Activated naive CD4-positive, alpha-beta T cell treated with anti-CD3 and anti-CD28 coated beads, Interleukin-2, amount 50 U/mL, for 24 hours (primary cell): ENCODE measurements around the gene ABCE1.
A peak's percentile ranks its signal among the peaks of the same experiment; 100 is the strongest.
"Not testable (repeated sequence)": the region's sequence is repeated elsewhere in the genome, so short reads cannot be mapped to it uniquely, and the experiment has no call there.

Source experiments
- H3K27ac Mint-ChIP-seq: one replicate; pipeline ENCODE4 v1.8.0; 2021; ENCODE audit warnings: mild to moderate bottlenecking, mixed read lengths
- H3K27me3 Mint-ChIP-seq: one replicate; pipeline ENCODE4 v1.8.0; 2021; ENCODE audit warnings: mixed read lengths
- H3K36me3 Mint-ChIP-seq: one replicate; pipeline ENCODE4 v1.8.0; 2021; ENCODE audit warnings: mixed read lengths
- H3K4me1 Mint-ChIP-seq: one replicate; pipeline ENCODE4 v1.8.0; 2021; ENCODE audit warnings: mixed read lengths
- H3K4me3 Mint-ChIP-seq: one replicate; pipeline ENCODE4 v1.8.0; 2021; ENCODE audit warnings: mild to moderate bottlenecking, mixed read lengths
- H3K9me3 Mint-ChIP-seq: one replicate; pipeline ENCODE4 v1.8.0; 2021; ENCODE audit warnings: mixed read lengths

Gene ABCE1

DNA sequence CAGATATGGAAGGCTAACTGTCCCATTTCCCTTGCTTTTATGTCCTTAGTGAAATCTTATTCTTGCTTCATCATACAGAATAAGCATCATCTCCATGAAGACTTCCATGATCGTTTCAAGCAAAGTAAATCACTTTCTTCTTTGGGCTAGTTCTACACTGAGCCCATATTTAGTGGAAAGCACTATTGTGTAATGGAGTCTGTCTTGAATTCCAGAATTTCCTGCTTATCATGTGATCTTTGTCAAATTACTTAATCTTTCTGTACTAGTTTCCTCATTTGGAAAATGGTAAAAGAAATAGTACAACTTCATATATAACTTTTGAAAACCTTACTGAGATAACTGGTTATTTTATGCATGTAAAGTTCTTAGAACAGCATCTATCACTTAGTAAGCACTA lies 7.7 kb upstream of the ABCE1 start:
- no peaks in the 10 kb centered on the region for H3K9me3 Mint-ChIP-seq
- H3K4me3 Mint-ChIP-seq: no peak overlapping the region
- no peak overlapping the region for H3K27ac Mint-ChIP-seq
- H3K36me3 Mint-ChIP-seq: peaks cover 54% of the 10 kb centered on the region
- H3K27me3 Mint-ChIP-seq: no peaks in the 10 kb centered on the region
- peaks cover 56% of the 10 kb centered on the region for H3K4me1 Mint-ChIP-seq

- Mint-ChIP-seq H3K4me1 (peaks cover 53% of the 10 kb centered on the region), H3K4me3 (no peak overlapping the region), H3K27ac (no peak overlapping the region), H3K36me3 (peaks cover 47% of the 10 kb centered on the region), H3K9me3 (no peaks in the 10 kb centered on the region), H3K27me3 (no peaks in the 10 kb centered on the region)
Observed at GRCh38 chr4:145093638-145094037, 4.5 kb upstream of the ABCE1 start.

- Mint-ChIP-seq H3K4me1 (peaks cover 43% of the 10 kb centered on the region), H3K4me3 (peak overlapping the region; percentile 98), H3K9me3 (no peaks in the 10 kb centered on the region), H3K27me3 (no peaks in the 10 kb centered on the region), H3K36me3 (peaks cover 35% of the 10 kb centered on the region), H3K27ac (peak overlapping the region; percentile 99)
Observed at GRCh38 chr4:145097331-145097820, 735 bp upstream of the ABCE1 start.

DNA sequence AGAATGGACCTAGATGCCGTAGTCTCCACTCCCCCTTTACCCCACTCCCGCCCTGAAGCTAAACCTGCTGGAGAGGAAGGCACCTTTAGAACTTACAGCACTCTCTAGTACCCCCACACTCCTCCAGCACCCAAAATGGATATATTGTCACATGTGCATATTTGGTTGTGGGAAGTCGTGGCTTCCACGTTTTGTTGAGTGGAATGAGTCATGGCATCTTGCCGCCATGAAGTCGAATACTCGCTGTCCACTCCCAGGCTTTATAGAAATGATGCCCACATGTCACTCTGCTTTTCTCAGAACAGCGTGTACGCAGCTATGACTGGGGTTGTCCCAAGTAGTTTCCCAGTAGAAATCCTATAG lies 545 bp downstream of the ABCE1 start:
- Mint-ChIP-seq H3K27ac (peak overlapping the region; percentile 99), H3K27me3 (no peaks in the 10 kb centered on the region), H3K4me3 (peak overlapping the region; percentile 98), H3K36me3 (peaks cover 24% of the 10 kb centered on the region), H3K4me1 (peaks cover 34% of the 10 kb centered on the region), H3K9me3 (no peaks in the 10 kb centered on the region)

DNA sequence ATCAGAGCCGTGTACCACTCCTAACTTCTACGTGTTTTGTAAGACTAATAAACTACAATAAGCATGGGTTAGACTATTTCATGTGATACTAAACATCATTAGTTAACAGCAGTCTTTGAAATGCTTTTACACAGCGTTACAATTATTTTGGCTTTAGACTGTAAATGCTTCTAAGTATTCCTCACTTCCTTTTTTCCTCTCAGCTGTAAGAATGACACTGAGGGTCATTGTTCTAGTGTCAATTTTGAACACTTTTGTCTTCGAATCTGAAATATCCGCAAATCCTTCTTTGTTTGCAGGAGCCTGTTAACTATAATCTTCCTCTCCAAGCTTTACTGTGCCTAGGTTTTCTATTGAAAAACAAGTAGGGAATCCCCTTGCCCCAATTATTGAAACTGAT lies 1.5 kb downstream of the ABCE1 start:
- Mint-ChIP-seq H3K27ac (peak overlapping the region; percentile 83), H3K9me3 (no peaks in the 10 kb centered on the region), H3K4me1 (peaks cover 26% of the 10 kb centered on the region), H3K36me3 (peaks cover 14% of the 10 kb centered on the region), H3K27me3 (no peaks in the 10 kb centered on the region), H3K4me3 (peak overlapping the region; percentile 98)

GRCh38 chr4:145101091-145101490 lies 3.0 kb downstream of the ABCE1 start:
- peaks cover 18% of the 10 kb centered on the region for H3K4me1 Mint-ChIP-seq
- H3K4me3 Mint-ChIP-seq: no peak overlapping the region
- no peaks in the 10 kb centered on the region for H3K9me3 Mint-ChIP-seq
- peaks cover 9% of the 10 kb centered on the region for H3K36me3 Mint-ChIP-seq
- H3K27me3 Mint-ChIP-seq: no peaks in the 10 kb centered on the region
- H3K27ac Mint-ChIP-seq: no peak overlapping the region

DNA sequence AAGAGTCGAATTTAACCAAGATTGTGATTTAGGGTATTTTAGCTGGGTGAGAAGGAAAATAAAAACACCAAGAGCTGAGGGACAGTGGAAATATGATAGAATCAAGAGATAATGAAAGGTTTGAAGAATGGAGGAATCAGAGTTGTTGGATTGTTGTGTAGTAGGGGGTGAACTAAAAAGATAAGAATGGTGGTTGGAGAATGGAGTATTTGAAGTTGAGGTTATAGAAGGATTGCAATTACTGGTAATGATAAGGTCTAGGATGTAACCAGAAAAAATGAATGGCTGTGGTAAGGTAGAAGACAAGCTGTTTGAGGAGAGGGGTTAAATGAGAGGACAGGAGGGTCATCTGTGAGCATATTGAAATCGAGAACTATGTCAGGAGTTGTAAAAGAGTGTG lies 4.5 kb downstream of the ABCE1 start:
- no peaks in the 10 kb centered on the region for H3K27me3 Mint-ChIP-seq
- H3K4me1 Mint-ChIP-seq: peaks cover 17% of the 10 kb centered on the region
- no peaks in the 10 kb centered on the region for H3K9me3 Mint-ChIP-seq
- no peak overlapping the region for H3K27ac Mint-ChIP-seq
- no peak overlapping the region for H3K4me3 Mint-ChIP-seq
- peaks cover 9% of the 10 kb centered on the region for H3K36me3 Mint-ChIP-seq

DNA sequence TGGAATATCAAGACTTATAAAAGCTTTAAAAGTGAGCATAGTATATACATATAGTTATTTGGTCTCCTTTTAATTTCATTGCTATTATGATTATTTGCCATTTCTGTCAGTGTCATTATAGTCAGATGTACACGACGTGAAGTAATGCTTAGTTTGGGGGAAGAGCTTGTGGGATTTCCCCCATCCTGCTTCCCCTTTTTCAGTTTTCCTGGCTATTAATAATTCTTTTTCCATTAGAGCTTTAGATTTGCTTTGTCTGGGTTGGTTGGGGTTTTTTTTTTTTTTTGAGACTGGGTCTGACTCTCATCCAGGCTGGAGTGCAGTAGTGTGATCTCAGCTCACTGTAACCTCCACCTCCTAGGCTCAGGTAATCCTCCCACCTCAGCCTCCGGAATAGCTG lies 5.4 kb downstream of the ABCE1 start:
- Mint-ChIP-seq H3K9me3 (no peaks in the 10 kb centered on the region), H3K27ac (peak overlapping the region; percentile 56), H3K4me1 (peaks cover 17% of the 10 kb centered on the region), H3K27me3 (no peaks in the 10 kb centered on the region), H3K4me3 (peak overlapping the region; percentile 39), H3K36me3 (peaks cover 11% of the 10 kb centered on the region)

DNA sequence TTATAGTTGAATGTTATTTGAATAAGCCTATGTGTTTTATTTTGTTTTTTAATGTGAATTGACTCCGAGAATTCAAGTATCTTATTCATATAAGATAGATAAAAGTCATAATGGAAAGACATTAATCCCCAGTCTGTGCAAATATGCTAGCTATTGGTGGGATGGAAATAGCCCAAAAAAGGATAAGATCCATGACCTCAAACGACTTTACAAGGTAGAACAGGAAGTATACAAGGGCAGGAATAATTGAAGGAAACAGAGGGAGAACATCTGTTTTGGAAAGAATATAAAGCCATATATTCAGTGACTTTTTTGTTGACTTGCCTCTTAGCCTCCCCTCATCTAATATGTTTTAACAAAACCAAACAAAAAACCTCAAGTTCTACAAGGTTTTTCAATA lies 9.0 kb downstream of the ABCE1 start:
- Mint-ChIP-seq H3K36me3 (peaks cover 8% of the 10 kb centered on the region), H3K9me3 (no peaks in the 10 kb centered on the region)

DNA sequence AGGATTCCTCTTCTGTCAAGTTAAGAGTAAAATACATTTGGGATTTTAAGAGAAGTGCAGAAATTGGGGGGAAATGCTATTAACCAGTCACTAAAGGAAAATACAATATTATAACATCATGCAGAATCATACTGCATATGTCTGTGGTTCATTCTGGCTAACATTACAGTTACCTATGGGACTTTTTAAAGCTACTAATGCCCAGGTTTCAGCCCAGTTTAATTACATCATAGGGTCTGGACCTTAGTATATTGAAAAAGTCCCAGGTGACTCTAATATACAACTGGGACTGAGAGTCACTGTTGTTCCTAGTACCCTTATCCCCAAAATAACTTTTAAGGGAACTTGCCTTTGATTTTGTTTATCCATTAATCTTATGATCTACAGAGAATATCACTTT lies 10.0 kb downstream of the ABCE1 start:
- H3K4me3 Mint-ChIP-seq: no peak overlapping the region
- no peaks in the 10 kb centered on the region for H3K9me3 Mint-ChIP-seq
- H3K27me3 Mint-ChIP-seq: no peaks in the 10 kb centered on the region
- H3K27ac Mint-ChIP-seq: no peak overlapping the region
- peaks cover 29% of the 10 kb centered on the region for H3K4me1 Mint-ChIP-seq
- H3K36me3 Mint-ChIP-seq: peaks cover 17% of the 10 kb centered on the region

More for the DNA sequence above, 9.0 kb downstream of the ABCE1 start:
- Mint-ChIP-seq H3K4me3 (no peak overlapping the region), H3K27me3 (no peaks in the 10 kb centered on the region), H3K27ac (no peak overlapping the region), H3K4me1 (peaks cover 21% of the 10 kb centered on the region)

DNA sequence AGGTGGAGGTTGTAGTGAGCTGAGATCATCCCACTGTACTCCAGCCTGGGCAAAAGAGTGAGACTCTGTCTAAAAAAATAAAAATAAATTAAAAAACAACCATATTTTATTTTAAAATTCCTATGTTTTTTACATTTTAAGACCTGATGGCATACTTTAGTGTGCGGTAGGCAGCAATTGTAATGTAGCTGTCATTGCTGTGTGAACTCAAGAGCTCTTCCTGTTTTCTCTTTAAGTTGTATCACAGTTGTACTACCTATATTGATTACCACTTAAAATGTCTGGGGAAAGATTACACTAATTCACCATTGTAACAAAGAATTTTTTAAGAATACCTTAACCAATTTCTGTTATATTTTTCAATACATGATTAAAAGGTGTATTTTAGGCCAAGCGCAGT lies 27.3 kb downstream of the ABCE1 start:
- H3K36me3 Mint-ChIP-seq: peaks cover 18% of the 10 kb centered on the region
- no peaks in the 10 kb centered on the region for H3K27me3 Mint-ChIP-seq
- no peak overlapping the region for H3K4me3 Mint-ChIP-seq
- no peak overlapping the region for H3K27ac Mint-ChIP-seq
- H3K4me1 Mint-ChIP-seq: peaks cover 23% of the 10 kb centered on the region
- no peaks in the 10 kb centered on the region for H3K9me3 Mint-ChIP-seq

DNA sequence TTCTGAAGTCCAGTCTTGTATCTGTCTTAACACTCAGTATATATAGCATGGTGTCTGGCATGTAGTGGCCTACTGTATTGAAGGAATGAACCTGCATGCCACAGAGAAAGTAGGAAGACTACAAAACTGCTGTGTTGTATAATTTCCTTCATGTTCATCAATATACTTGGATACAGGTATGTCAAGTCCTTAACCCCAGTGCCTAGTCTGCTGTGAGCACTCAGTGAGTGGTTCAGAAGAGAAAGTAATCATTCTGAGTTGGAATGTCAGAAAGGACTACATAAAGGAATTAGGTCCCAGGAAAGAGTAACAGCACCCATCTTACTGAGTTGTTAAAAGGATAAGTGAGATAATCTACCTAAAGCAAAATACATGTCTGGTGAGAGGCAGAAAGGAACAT lies 32.0 kb downstream of the ABCE1 start:
- Mint-ChIP-seq H3K4me1 (peaks cover 53% of the 10 kb centered on the region), H3K4me3 (no peak overlapping the region), H3K36me3 (peaks cover 28% of the 10 kb centered on the region), H3K27me3 (no peaks in the 10 kb centered on the region), H3K9me3 (no peaks in the 10 kb centered on the region), H3K27ac (peak overlapping the region; percentile 36)

DNA sequence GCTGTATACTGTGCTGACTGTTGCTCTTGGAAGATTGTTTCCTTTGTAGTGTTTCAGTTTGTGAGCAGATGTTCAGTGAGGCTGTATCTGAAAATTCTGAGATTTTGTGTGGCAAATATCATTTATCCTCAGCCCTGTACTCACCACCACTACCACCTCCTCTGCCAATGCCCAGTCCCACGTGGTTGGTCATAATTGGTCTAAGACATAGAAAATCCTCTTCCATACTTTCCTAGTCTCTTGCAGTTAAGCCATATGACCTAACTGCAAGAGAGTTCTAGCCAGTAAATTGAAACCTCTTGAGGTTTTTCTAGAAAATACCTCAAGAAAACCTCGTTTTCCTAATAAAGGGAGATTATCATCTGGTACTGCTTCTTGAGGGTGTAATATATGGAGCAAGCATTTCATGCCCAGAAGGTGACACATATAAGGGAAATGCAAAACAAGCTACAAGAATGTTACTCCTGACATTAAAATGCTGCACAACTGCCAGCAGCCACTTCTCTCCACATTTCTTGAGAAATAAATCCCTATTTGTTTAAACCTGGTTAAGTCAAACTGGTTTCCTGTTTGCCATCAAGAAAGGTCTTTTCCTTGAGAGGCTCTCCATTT lies 32.8 kb downstream of the ABCE1 start:
- H3K4me3 Mint-ChIP-seq: no peak overlapping the region
- H3K27me3 Mint-ChIP-seq: no peaks in the 10 kb centered on the region
- H3K36me3 Mint-ChIP-seq: peaks cover 28% of the 10 kb centered on the region
- H3K27ac Mint-ChIP-seq: peak overlapping the region; percentile 81
- H3K4me1 Mint-ChIP-seq: peaks cover 56% of the 10 kb centered on the region
- H3K9me3 Mint-ChIP-seq: no peaks in the 10 kb centered on the region

- no peak overlapping the region for H3K4me3 Mint-ChIP-seq
- H3K27me3 Mint-ChIP-seq: no peaks in the 10 kb centered on the region
- peaks cover 24% of the 10 kb centered on the region for H3K36me3 Mint-ChIP-seq
- H3K9me3 Mint-ChIP-seq: no peaks in the 10 kb centered on the region
- peak overlapping the region; percentile 6 for H3K27ac Mint-ChIP-seq
- peaks cover 57% of the 10 kb centered on the region for H3K4me1 Mint-ChIP-seq
Observed at GRCh38 chr4:145131848-145132247, 33.7 kb downstream of the ABCE1 start.

DNA sequence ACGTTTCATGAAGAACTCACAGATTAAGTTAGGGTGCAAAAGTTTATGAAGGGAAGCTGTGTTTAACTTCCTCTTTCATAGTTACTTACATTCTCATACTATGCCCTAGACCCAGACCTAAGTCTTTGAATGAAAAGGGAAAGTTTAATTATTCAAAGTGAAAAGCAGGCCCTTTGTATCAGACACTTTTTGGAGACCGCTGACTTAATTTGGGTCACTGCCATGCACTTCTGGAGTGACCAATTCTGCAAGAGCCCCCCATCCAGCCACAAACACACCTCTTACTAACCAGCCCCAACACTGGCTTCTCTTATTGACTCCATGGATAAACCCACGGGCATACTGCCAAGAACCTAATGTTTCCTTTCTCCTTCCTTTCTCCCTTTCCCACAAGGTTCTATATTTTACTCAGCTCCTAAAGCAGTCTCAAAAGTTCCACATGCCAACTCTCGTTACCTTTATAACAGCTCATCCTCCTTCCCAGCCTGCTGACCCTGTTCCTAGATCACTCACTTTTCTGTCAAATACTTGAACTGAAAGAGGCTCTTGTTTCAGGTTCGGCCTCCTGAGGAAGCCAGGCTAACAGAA lies 34.5 kb downstream of the ABCE1 start:
- H3K4me1 Mint-ChIP-seq: peaks cover 61% of the 10 kb centered on the region
- peaks cover 27% of the 10 kb centered on the region for H3K36me3 Mint-ChIP-seq
- peak overlapping the region; percentile 93 for H3K27ac Mint-ChIP-seq
- no peaks in the 10 kb centered on the region for H3K27me3 Mint-ChIP-seq
- no peak overlapping the region for H3K4me3 Mint-ChIP-seq
- peaks cover 3% of the 10 kb centered on the region for H3K9me3 Mint-ChIP-seq

- Mint-ChIP-seq H3K27ac (peak overlapping the region; percentile 6), H3K36me3 (peaks cover 35% of the 10 kb centered on the region), H3K4me3 (peak overlapping the region; percentile 51), H3K4me1 (peaks cover 45% of the 10 kb centered on the region)
- not testable (repeated sequence) for H3K9me3 Mint-ChIP-seq, H3K27me3 Mint-ChIP-seq
Observed at GRCh38 chr4:145136219-145136618, 38.1 kb downstream of the ABCE1 start.

GRCh38 chr4:145148980-145149379 lies 50.9 kb downstream of the ABCE1 start:
- Mint-ChIP-seq H3K4me1 (peaks cover 11% of the 10 kb centered on the region), H3K36me3 (peaks cover 35% of the 10 kb centered on the region), H3K4me3 (no peak overlapping the region), H3K27me3 (no peaks in the 10 kb centered on the region), H3K27ac (no peak overlapping the region), H3K9me3 (no peaks in the 10 kb centered on the region)
